Measurements from ENCODE around the gene SPACA5B.

GRCh38 chrX:48154796-48155195 lies 24.4 kb downstream of the SPACA5B start:
- TF ChIP-seq CTCF (IDR thresholded peaks at IDR 0.05) (no peak), POLR2A (IDR thresholded peaks at IDR 0.05) (no peak)
